ENCODE results near the gene ARHGAP8.

ARHGAP8 gene

DNA sequence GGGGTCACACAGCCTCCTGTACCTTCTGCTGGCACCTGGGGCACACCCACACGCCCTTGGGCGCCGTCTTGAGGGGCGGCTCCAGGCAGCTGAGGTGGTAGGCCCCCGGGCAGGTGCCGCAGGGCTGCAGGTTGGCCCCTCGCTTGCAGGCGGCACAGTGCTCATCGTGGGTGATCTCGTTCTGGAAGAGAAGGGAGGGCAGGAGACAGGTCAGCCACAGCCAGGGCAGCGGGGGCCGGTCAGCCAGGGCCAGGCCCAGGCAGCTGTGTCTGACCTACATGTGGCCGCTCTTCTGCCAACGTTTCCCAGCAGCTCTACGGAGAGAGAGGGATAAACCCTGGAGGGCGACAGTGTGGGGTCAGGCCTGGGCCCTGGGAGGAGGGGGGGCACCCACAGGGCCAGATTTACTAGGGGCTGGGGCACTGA lies 135.6 kb downstream of the ARHGAP8 start:
- H3K9ac ChIP-seq (ENCODE audit: low read length in 5 of 5): no peak overlapping the region
- H3K4me1 ChIP-seq (ENCODE audit: control insufficient read depth in 5 of 5, insufficient read depth in 5 of 5, low read length in 5 of 5): no peaks in the 10 kb centered on the region

DNA sequence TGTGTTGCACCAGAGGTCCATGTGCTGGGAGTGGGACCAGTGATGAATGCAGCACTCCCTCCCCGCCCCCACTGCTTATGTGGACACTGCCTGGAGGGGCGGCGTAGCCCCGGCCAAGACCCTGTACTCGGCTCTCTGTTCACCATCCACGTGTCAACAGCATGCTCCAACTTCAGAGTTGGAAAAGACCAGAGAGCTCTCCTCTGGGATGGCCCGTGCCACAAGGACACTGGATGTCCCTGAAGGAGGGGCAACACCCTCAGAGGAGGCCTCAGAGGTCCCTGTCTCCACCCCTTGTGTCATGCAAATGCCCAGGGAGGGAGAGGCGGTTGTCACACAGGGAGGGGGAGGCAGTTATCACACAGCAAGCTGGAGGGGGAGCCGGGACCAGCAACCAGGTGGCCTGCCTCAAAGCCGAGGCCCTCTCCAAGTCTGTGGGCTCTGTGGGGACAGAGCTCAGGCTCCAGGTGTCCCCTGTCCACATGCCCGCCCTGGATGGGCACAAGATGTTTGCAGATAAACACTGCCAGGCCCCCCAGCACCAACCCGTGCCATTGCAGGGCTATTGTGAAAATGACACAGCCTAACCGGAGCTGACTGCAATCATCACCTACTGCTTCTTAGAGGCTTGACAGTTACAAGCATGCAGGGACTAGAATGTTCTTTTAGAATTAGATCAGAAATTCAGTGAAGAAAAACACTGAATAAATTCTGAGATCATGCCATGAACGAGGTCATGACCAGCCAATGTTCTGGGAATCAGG lies 136.3 kb downstream of the ARHGAP8 start:
- no peaks in the 10 kb centered on the region for H3K4me1 ChIP-seq (ENCODE audit: control insufficient read depth in 5 of 5, insufficient read depth in 5 of 5, low read length in 5 of 5)
- peaks cover 0 to 8% (median 0%) of the 10 kb centered on the region in 5 donors for H3K9me3 ChIP-seq (ENCODE audit: control insufficient read depth in 5 of 5, low read length in 5 of 5)
- H3K4me3 ChIP-seq (ENCODE audit: low read depth in 1 of 5, low read length in 5 of 5): no peak overlapping the region
- no peak overlapping the region for H3K27ac ChIP-seq (ENCODE audit: low read depth, low read length)
- H3K36me3 ChIP-seq (ENCODE audit: control insufficient read depth in 5 of 5, insufficient read depth in 5 of 5, low read length in 5 of 5): no peaks in the 10 kb centered on the region
- H3K27me3 ChIP-seq (ENCODE audit: control insufficient read depth in 5 of 5, insufficient read depth in 4 of 5, low read length in 5 of 5): peaks cover 0 to 15% (median 4%) of the 10 kb centered on the region in 5 donors
- no peak overlapping the region for H3K9ac ChIP-seq (ENCODE audit: low read length in 5 of 5)

More for the DNA sequence above, 135.6 kb downstream of the ARHGAP8 start:
- Histone ChIP-seq H3K9me3 (ENCODE audit: control insufficient read depth in 5 of 5, low read length in 5 of 5) (peaks cover 0 to 8% (median 0%) of the 10 kb centered on the region in 5 donors), H3K4me3 (ENCODE audit: low read depth in 1 of 5, low read length in 5 of 5) (no peak overlapping the region), H3K36me3 (ENCODE audit: control insufficient read depth in 5 of 5, insufficient read depth in 5 of 5, low read length in 5 of 5) (no peaks in the 10 kb centered on the region), H3K27ac (ENCODE audit: low read depth, low read length) (no peak overlapping the region), H3K27me3 (ENCODE audit: control insufficient read depth in 5 of 5, insufficient read depth in 4 of 5, low read length in 5 of 5) (peaks cover 0 to 9% (median 2%) of the 10 kb centered on the region in 5 donors)

DNA sequence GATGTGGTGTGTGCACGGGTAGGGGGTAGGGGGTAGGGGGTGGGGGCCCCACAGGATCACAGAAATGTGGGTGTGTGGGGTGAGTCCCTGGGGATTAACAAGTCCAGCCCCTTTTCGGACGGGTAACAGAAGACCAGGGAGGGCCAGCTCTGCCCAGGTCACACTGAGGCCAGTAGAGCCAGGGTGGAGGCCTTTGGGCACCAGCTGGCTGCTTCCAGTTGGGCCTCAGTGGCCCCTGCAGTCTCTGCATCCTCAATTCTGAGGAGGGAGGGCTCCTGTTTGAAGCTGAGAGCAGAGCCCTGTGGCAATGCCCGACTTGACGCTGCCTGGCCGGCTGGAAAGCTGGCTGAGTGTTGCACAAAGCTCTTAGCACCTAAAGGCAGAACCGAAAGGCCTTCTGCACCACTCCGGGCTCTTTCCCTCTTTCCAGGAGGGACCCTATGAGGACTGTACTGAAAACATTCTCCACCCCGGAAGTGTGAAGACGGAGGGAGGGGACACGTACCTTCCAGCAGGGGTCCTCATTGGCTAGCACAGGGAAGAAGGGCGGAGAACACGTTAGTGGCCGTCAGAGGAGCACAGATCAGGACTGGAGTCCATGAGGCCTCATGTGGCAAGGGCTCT lies 137.0 kb downstream of the ARHGAP8 start:
- no peaks in the 10 kb centered on the region for H3K36me3 ChIP-seq (ENCODE audit: control insufficient read depth in 5 of 5, insufficient read depth in 5 of 5, low read length in 5 of 5)

GRCh38 chr22:44890416-44891292 lies 138.3 kb downstream of the ARHGAP8 start:
- H3K4me3 ChIP-seq (ENCODE audit: low read depth in 1 of 5, low read length in 5 of 5): no peak overlapping the region
- H3K9ac ChIP-seq (ENCODE audit: low read length in 5 of 5): no peak overlapping the region
- H3K27ac ChIP-seq (ENCODE audit: low read depth, low read length): no peak overlapping the region
- H3K27me3 ChIP-seq (ENCODE audit: control insufficient read depth in 5 of 5, insufficient read depth in 4 of 5, low read length in 5 of 5): peaks cover 0 to 13% (median 10%) of the 10 kb centered on the region in 5 donors
- H3K4me1 ChIP-seq (ENCODE audit: control insufficient read depth in 5 of 5, insufficient read depth in 5 of 5, low read length in 5 of 5): no peaks in the 10 kb centered on the region
- no peaks in the 10 kb centered on the region for H3K36me3 ChIP-seq (ENCODE audit: control insufficient read depth in 5 of 5, insufficient read depth in 5 of 5, low read length in 5 of 5)
- peaks cover 0 to 5% (median 0%) of the 10 kb centered on the region in 5 donors for H3K9me3 ChIP-seq (ENCODE audit: control insufficient read depth in 5 of 5, low read length in 5 of 5)

More for the DNA sequence above, 137.0 kb downstream of the ARHGAP8 start:
- peaks cover 0 to 16% (median 6%) of the 10 kb centered on the region in 5 donors for H3K27me3 ChIP-seq (ENCODE audit: control insufficient read depth in 5 of 5, insufficient read depth in 4 of 5, low read length in 5 of 5)
- H3K9me3 ChIP-seq (ENCODE audit: control insufficient read depth in 5 of 5, low read length in 5 of 5): peaks cover 0 to 3% (median 0%) of the 10 kb centered on the region in 5 donors
- H3K4me1 ChIP-seq (ENCODE audit: control insufficient read depth in 5 of 5, insufficient read depth in 5 of 5, low read length in 5 of 5): no peaks in the 10 kb centered on the region
- H3K27ac ChIP-seq (ENCODE audit: low read depth, low read length): no peak overlapping the region
- H3K9ac ChIP-seq (ENCODE audit: low read length in 5 of 5): no peak overlapping the region
- no peak overlapping the region for H3K4me3 ChIP-seq (ENCODE audit: low read depth in 1 of 5, low read length in 5 of 5)

DNA sequence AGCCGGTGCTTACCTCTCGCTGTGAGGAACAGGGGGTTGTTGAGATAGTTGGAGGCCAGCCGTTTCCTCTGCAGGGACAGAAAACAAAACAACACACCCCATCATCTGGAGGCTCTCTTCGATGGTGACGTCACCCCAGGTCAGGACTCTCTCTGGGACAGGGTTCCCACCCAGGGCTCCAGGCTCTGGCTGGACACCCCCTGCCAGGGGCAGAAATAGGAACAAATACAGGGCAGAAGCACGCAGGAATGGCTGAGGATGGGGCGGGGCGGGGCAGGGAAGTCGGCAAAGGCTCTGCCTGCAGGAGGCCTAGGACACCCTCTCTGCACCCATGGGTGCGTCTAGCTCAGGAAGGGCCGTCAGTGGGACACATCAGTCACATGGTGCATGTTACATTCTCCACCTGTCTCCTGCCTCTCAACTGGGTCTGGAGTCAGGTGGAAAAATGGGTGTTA lies 138.9 kb downstream of the ARHGAP8 start:
- H3K9me3 ChIP-seq (ENCODE audit: control insufficient read depth in 5 of 5, low read length in 5 of 5): peaks cover 0 to 5% (median 0%) of the 10 kb centered on the region in 5 donors
- H3K4me3 ChIP-seq (ENCODE audit: low read depth in 1 of 5, low read length in 5 of 5): no peak overlapping the region
- H3K27me3 ChIP-seq (ENCODE audit: control insufficient read depth in 5 of 5, insufficient read depth in 4 of 5, low read length in 5 of 5): peaks cover 0 to 13% (median 10%) of the 10 kb centered on the region in 5 donors
- H3K4me1 ChIP-seq (ENCODE audit: control insufficient read depth in 5 of 5, insufficient read depth in 5 of 5, low read length in 5 of 5): no peaks in the 10 kb centered on the region
- H3K36me3 ChIP-seq (ENCODE audit: control insufficient read depth in 5 of 5, insufficient read depth in 5 of 5, low read length in 5 of 5): no peaks in the 10 kb centered on the region
- H3K27ac ChIP-seq (ENCODE audit: low read depth, low read length): no peak overlapping the region
- no peak overlapping the region for H3K9ac ChIP-seq (ENCODE audit: low read length in 5 of 5)

- no peak overlapping the region for H3K9ac ChIP-seq (ENCODE audit: low read length in 5 of 5)
- H3K27me3 ChIP-seq (ENCODE audit: control insufficient read depth in 5 of 5, insufficient read depth in 4 of 5, low read length in 5 of 5): peaks cover 0 to 13% (median 10%) of the 10 kb centered on the region in 5 donors
- H3K9me3 ChIP-seq (ENCODE audit: control insufficient read depth in 5 of 5, low read length in 5 of 5): peaks cover 0 to 5% (median 0%) of the 10 kb centered on the region in 5 donors
- no peaks in the 10 kb centered on the region for H3K36me3 ChIP-seq (ENCODE audit: control insufficient read depth in 5 of 5, insufficient read depth in 5 of 5, low read length in 5 of 5)
- H3K4me1 ChIP-seq (ENCODE audit: control insufficient read depth in 5 of 5, insufficient read depth in 5 of 5, low read length in 5 of 5): no peaks in the 10 kb centered on the region
- H3K27ac ChIP-seq (ENCODE audit: low read depth, low read length): no peak overlapping the region
- no peak overlapping the region for H3K4me3 ChIP-seq (ENCODE audit: low read depth in 1 of 5, low read length in 5 of 5)
Observed at GRCh38 chr22:44891791-44892190, 139.4 kb downstream of the ARHGAP8 start.

DNA sequence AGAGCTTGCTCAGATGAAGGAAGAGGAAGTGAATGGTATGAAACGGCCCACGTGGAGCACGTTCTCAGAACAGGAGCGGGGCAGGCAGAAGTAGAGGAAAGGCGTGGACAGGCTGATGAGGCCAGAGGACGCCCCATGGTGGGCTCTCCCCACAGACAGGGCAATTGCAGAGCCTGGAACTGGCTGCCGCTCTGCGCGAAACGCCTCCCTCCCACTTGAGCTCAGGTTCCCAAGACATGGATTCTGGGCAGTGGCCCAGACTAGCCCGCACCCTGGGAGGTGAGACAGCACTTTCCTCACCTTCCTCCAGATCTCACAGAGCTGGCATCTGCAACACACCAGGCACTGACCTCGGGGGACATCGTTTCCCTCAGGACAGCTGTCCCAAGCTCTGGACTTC lies 139.9 kb downstream of the ARHGAP8 start:
- Histone ChIP-seq H3K4me1 (ENCODE audit: control insufficient read depth in 5 of 5, insufficient read depth in 5 of 5, low read length in 5 of 5) (no peaks in the 10 kb centered on the region), H3K27ac (ENCODE audit: low read depth, low read length) (no peak overlapping the region), H3K4me3 (ENCODE audit: low read depth in 1 of 5, low read length in 5 of 5) (no peak overlapping the region), H3K36me3 (ENCODE audit: control insufficient read depth in 5 of 5, insufficient read depth in 5 of 5, low read length in 5 of 5) (no peaks in the 10 kb centered on the region), H3K27me3 (ENCODE audit: control insufficient read depth in 5 of 5, insufficient read depth in 4 of 5, low read length in 5 of 5) (peaks cover 0 to 13% (median 10%) of the 10 kb centered on the region in 5 donors), H3K9me3 (ENCODE audit: control insufficient read depth in 5 of 5, low read length in 5 of 5) (peaks cover 0 to 5% (median 0%) of the 10 kb centered on the region in 5 donors), H3K9ac (ENCODE audit: low read length in 5 of 5) (no peak overlapping the region)

- Histone ChIP-seq H3K36me3 (ENCODE audit: control insufficient read depth in 5 of 5, insufficient read depth in 5 of 5, low read length in 5 of 5) (no peaks in the 10 kb centered on the region), H3K27me3 (ENCODE audit: control insufficient read depth in 5 of 5, insufficient read depth in 4 of 5, low read length in 5 of 5) (peaks cover 0 to 13% (median 10%) of the 10 kb centered on the region in 5 donors), H3K9me3 (ENCODE audit: control insufficient read depth in 5 of 5, low read length in 5 of 5) (peaks cover 0 to 5% (median 0%) of the 10 kb centered on the region in 5 donors), H3K4me1 (ENCODE audit: control insufficient read depth in 5 of 5, insufficient read depth in 5 of 5, low read length in 5 of 5) (no peaks in the 10 kb centered on the region), H3K27ac (ENCODE audit: low read depth, low read length) (no peak overlapping the region), H3K9ac (ENCODE audit: low read length in 5 of 5) (no peak overlapping the region), H3K4me3 (ENCODE audit: low read depth in 1 of 5, low read length in 5 of 5) (no peak overlapping the region)
Observed at GRCh38 chr22:44892803-44893730, 140.7 kb downstream of the ARHGAP8 start.

DNA sequence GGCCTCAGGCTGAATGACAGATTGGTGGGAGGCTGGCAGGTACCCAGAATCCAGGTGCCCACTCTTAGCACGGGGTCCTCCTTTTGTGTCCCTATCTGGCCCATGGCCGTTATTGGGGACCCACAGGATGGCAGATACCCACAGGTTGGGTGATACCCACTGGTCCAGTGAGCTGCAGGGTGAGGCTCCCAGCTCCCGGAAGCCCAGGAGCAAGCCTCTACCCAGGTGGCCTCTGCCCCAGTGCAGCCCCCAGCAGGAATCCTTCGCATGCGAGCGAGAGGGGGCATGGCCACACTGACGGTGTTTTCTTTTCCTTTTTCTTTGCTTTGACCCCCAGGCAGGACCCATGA lies 141.3 kb downstream of the ARHGAP8 start:
- Histone ChIP-seq H3K4me1 (ENCODE audit: control insufficient read depth in 5 of 5, insufficient read depth in 5 of 5, low read length in 5 of 5) (no peaks in the 10 kb centered on the region), H3K36me3 (ENCODE audit: control insufficient read depth in 5 of 5, insufficient read depth in 5 of 5, low read length in 5 of 5) (no peaks in the 10 kb centered on the region), H3K9ac (ENCODE audit: low read length in 5 of 5) (no peak overlapping the region), H3K9me3 (ENCODE audit: control insufficient read depth in 5 of 5, low read length in 5 of 5) (peaks cover 0 to 5% (median 3%) of the 10 kb centered on the region in 5 donors), H3K4me3 (ENCODE audit: low read depth in 1 of 5, low read length in 5 of 5) (no peak overlapping the region), H3K27ac (ENCODE audit: low read depth, low read length) (no peak overlapping the region), H3K27me3 (ENCODE audit: control insufficient read depth in 5 of 5, insufficient read depth in 4 of 5, low read length in 5 of 5) (peaks cover 0 to 13% (median 10%) of the 10 kb centered on the region in 5 donors)

All from subcutaneous abdominal adipose tissue (tissue), 5 donors.